BLaER1 (cell line): ENCODE measurements around the gene ST8SIA5.

Experiments
- H3K27ac ChIP-seq: shearing (Covaris generic); formaldehyde crosslinking; 2 replicates; pipeline ENCODE4 v1.8.1; 2022
- H3K27me3 ChIP-seq: shearing (Covaris generic); formaldehyde crosslinking; 2 replicates; pipeline ENCODE4 v1.8.1; 2022
- H3K36me3 ChIP-seq: shearing (Covaris generic); formaldehyde crosslinking; 2 replicates; pipeline ENCODE4 v1.8.1; 2022
- H3K4me1 ChIP-seq: shearing (Covaris generic); formaldehyde crosslinking; 2 replicates; pipeline ENCODE4 v1.8.1; 2022
- H3K4me2 ChIP-seq: shearing (Covaris generic); formaldehyde crosslinking; 2 replicates; pipeline ENCODE4 v1.8.1; 2022
- H3K4me3 ChIP-seq: shearing (Covaris generic); formaldehyde crosslinking; 2 replicates; pipeline ENCODE4 v1.8.1; 2022
- H3K9ac ChIP-seq: shearing (Covaris generic); formaldehyde crosslinking; 2 replicates; pipeline ENCODE4 v1.8.1; 2022
- H3K9me3 ChIP-seq: shearing (Covaris generic); formaldehyde crosslinking; 2 replicates; pipeline ENCODE4 v1.8.1; 2022
- H4K20me1 ChIP-seq: shearing (Covaris generic); formaldehyde crosslinking; 2 replicates; pipeline ENCODE4 v1.8.1; 2022
- Cebpa-rat ChIP-seq: shearing (Covaris generic); IDR thresholded peaks from 2 replicates; pipeline ENCODE4 v1.8.1; 2022

Gene ST8SIA5

DNA sequence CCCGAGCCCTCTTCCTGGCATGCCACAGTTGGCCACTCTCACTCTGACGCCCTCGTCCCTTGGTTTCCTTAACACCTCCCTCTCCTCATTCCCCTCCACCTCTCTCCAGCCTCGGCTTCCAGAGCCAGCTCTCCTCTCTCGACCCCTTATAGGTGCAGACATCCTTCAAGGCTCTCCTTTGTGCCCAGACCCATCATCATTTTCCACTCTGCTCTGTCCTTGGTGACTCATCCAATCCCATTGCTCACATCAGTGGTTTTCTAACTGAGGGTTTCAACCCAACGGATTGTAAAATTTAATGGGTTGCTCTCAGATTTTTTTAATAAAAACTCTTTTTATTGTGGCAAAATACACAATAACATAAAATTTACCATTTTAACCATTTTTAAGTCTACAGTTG lies 6.2 kb downstream of the ST8SIA5 start:
- Histone ChIP-seq H3K9me3 (0 out of 2 replicates have a peak, but pooled peaks cover 3% of the 10 kb centered on the region), H3K27ac (no peak overlapping the region), H3K4me1 (peaks cover 22% of the 10 kb centered on the region), H4K20me1 (no peaks in the 10 kb centered on the region), H3K27me3 (no peaks in the 10 kb centered on the region), H3K4me3 (no peak overlapping the region), H3K4me2 (no peak overlapping the region), H3K36me3 (0 out of 2 replicates have a peak, but pooled peaks cover 3% of the 10 kb centered on the region), H3K9ac (no peak overlapping the region)
- TF ChIP-seq Cebpa-rat, result no peak

DNA sequence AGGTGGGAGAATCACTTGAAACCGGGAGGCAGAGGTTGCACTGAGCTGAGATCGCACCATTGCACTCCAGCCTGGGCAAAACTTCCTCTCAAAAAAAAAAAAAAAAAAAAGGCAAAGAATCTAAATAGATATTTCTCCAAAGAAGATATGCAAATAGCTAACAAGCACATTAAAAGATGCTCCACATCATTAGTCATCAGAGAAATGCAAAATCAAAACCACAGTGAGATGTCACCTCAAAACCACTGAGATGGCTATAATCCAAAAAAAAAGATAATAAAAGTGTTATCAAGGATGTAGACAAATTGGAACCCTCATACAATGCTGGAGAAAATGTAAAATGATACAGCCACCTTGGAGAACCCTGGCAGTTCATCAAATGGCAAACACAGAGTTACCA lies 8.4 kb downstream of the ST8SIA5 start:
- Histone ChIP-seq H3K9me3 (0 out of 2 replicates have a peak, but pooled peaks cover 9% of the 10 kb centered on the region), H3K4me3 (no peak overlapping the region), H3K36me3 (0 out of 2 replicates have a peak, but pooled peaks cover 3% of the 10 kb centered on the region), H3K9ac (no peak overlapping the region), H3K27me3 (no peaks in the 10 kb centered on the region), H3K27ac (no peak overlapping the region), H3K4me1 (peaks cover under 1% of the 10 kb centered on the region; the same call in 1 of the 2 replicates), H4K20me1 (no peaks in the 10 kb centered on the region), H3K4me2 (no peak overlapping the region)
- TF ChIP-seq Cebpa-rat, result no peak

DNA sequence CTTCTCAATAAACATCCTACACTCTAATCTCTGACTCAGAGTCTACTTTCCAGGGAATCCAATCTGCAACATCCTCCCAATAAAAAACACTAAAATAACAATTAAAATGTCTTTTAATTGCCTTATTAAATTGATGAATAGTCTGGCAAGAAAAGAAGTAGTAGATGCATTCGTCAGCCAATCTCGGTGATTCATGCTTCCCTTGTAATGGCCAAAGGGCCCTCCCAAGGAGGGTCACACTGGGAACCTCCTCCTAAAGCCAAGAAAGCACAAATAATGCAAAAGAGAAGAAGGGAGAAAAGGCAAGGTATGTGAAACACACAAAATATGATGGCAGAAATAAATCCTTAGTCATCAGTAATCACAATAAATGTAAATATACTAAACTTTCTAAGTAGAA lies 16.8 kb downstream of the ST8SIA5 start:
- H3K36me3 ChIP-seq, result no peaks in the 10 kb centered on the region
- H3K9ac ChIP-seq, result no peak overlapping the region
- no peak overlapping the region for H3K4me2 ChIP-seq
- H4K20me1 ChIP-seq, result no peaks in the 10 kb centered on the region
- no peak for TF ChIP-seq Cebpa-rat
- H3K27me3 ChIP-seq, result no peaks in the 10 kb centered on the region
- H3K4me1 ChIP-seq, result peaks cover 19% of the 10 kb centered on the region; the same call in 1 of the 2 replicates
- H3K9me3 ChIP-seq, result peaks cover 32% of the 10 kb centered on the region
- H3K27ac ChIP-seq, result no peak overlapping the region
- no peak overlapping the region for H3K4me3 ChIP-seq

DNA sequence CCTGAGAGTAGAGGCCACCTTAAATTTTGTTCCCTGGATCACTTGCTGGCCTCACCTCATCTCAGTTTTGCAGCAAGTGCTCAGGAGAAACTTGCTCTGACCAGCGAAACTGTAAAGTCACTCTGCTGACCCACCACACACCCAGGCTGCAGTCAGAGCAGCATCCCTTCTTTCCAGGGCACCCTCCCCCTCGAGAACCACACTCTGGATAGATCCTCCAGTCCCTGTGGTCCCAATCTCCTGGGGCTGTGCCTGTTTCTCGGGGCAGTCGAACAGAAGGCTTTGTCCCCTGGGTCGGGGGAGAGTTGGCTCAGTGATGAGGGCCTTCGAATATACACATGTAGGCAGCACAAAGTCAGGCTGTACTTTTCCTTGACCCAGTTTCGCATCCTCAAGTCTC lies 18.4 kb downstream of the ST8SIA5 start:
- H3K27ac ChIP-seq, result no peak overlapping the region
- no peak overlapping the region; the same call in 1 of the 2 replicates for H3K4me2 ChIP-seq

DNA sequence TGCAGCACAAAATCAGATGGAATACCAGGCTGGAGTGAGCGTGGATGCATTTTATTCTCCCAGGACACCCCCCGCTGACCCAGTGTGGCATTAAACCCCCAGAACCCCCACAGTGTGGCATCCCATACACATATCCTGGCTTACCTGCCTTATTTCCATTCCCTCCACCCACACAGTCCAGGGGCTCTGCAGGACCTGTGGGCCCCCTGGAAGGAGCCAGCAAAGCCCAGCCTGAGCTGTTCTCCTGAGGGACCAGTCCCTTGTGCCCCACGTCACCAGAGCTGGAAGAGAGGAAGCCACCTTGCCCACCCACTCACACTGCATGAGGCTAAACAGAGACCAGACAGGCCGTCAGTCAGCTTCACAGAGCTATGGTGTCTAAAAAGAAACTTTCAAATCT lies 20.1 kb downstream of the ST8SIA5 start:
- peaks cover 19% of the 10 kb centered on the region for H3K9me3 ChIP-seq
- no peak overlapping the region for H3K4me2 ChIP-seq
- no peak overlapping the region for H3K27ac ChIP-seq
- H3K4me3 ChIP-seq, result no peak overlapping the region
- H4K20me1 ChIP-seq, result no peaks in the 10 kb centered on the region
- no peak overlapping the region for H3K9ac ChIP-seq
- H3K4me1 ChIP-seq, result peaks cover 19% of the 10 kb centered on the region; the same call in 1 of the 2 replicates
- TF ChIP-seq Cebpa-rat, result no peak
- no peaks in the 10 kb centered on the region for H3K36me3 ChIP-seq
- H3K27me3 ChIP-seq, result no peaks in the 10 kb centered on the region

More for the DNA sequence above, 18.4 kb downstream of the ST8SIA5 start:
- Histone ChIP-seq H4K20me1 (no peaks in the 10 kb centered on the region), H3K9ac (no peak overlapping the region), H3K36me3 (no peaks in the 10 kb centered on the region), H3K27me3 (no peaks in the 10 kb centered on the region), H3K4me1 (peaks cover 19% of the 10 kb centered on the region; the same call in 1 of the 2 replicates), H3K9me3 (peaks cover 26% of the 10 kb centered on the region), H3K4me3 (no peak overlapping the region)
- TF ChIP-seq Cebpa-rat, result no peak

DNA sequence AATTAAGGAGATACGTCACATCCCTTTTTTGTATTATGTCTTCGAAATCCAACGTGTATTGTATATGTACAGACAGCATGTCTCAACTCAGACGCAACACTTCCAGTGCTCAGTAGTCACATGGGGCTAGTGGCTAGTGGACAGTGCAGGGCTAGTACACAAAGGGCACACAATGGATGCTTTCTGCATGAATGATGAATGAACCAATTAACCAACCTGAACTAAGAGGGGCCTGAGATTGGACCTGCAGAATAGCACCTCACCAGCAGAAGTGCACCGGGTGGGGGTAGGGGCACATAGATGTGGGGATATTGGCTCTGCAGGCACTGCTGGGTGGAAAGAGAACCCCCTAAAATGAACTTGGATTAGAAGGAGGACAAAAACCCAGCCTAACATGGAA lies 20.7 kb downstream of the ST8SIA5 start:
- Histone ChIP-seq H3K4me2 (no peak overlapping the region), H3K9ac (no peak overlapping the region), H3K4me3 (no peak overlapping the region), H3K4me1 (peaks cover 19% of the 10 kb centered on the region; the same call in 1 of the 2 replicates), H3K9me3 (peaks cover 23% of the 10 kb centered on the region), H4K20me1 (no peaks in the 10 kb centered on the region), H3K27ac (no peak overlapping the region), H3K36me3 (0 out of 2 replicates have a peak, but pooled peaks cover 5% of the 10 kb centered on the region), H3K27me3 (no peaks in the 10 kb centered on the region)
- no peak for TF ChIP-seq Cebpa-rat

DNA sequence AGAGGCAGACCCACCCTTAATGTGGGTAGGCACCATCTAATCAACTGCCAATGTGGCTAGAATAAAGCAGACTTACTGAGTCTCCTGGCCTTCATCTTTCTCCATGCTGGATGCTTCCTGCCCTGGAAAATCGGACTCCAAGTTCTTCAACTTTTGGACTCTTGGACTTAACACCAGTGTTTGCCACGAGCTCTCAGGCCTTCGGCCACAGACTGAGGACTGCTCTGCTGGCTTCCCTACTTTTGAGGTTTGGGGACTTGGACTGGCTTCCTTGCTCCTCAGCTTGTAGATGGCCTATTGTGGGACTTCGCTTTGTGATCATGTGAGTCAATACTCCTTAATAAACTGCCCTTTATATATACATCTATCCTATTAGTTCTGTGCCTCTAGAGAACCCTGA lies 21.9 kb downstream of the ST8SIA5 start:
- no peaks in the 10 kb centered on the region for H3K27me3 ChIP-seq
- H3K27ac ChIP-seq, result no peak overlapping the region
- TF ChIP-seq Cebpa-rat, result no peak
- H3K4me1 ChIP-seq, result peaks cover 19% of the 10 kb centered on the region; the same call in 1 of the 2 replicates
- peaks cover 14% of the 10 kb centered on the region for H3K36me3 ChIP-seq
- H3K9me3 ChIP-seq, result peaks cover 30% of the 10 kb centered on the region
- no peak overlapping the region for H3K4me3 ChIP-seq
- H3K9ac ChIP-seq, result no peak overlapping the region
- H3K4me2 ChIP-seq, result no peak overlapping the region
- H4K20me1 ChIP-seq, result no peaks in the 10 kb centered on the region

DNA sequence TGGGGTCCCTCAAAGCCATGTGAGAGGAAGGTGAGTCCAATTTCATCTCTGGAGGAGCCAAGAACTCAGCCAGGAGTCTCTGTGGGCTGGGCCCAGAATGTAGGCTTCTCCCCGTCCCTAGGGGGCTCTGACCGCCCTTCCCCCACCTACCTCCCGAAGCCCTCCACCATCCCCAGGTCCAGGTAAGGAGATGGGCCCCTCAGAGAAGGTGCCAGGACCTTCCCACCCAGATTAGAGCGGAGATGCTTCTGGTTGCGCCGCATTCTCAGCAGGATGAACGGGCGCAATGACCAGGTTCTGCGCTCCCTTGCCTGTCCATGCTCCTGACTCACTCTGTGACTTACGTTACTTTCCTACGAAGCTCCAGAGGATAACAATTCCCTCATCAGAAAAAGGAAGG lies 23.0 kb downstream of the ST8SIA5 start:
- H3K36me3 ChIP-seq, result peaks cover 21% of the 10 kb centered on the region
- TF ChIP-seq Cebpa-rat, result no peak
- H3K4me1 ChIP-seq, result peaks cover 12% of the 10 kb centered on the region; the same call in 1 of the 2 replicates
- no peak overlapping the region for H3K27ac ChIP-seq
- H3K9me3 ChIP-seq, result peaks cover 36% of the 10 kb centered on the region
- H3K27me3 ChIP-seq, result no peaks in the 10 kb centered on the region
- no peak overlapping the region for H3K4me2 ChIP-seq
- no peak overlapping the region for H3K9ac ChIP-seq
- no peak overlapping the region for H3K4me3 ChIP-seq
- H4K20me1 ChIP-seq, result no peaks in the 10 kb centered on the region

DNA sequence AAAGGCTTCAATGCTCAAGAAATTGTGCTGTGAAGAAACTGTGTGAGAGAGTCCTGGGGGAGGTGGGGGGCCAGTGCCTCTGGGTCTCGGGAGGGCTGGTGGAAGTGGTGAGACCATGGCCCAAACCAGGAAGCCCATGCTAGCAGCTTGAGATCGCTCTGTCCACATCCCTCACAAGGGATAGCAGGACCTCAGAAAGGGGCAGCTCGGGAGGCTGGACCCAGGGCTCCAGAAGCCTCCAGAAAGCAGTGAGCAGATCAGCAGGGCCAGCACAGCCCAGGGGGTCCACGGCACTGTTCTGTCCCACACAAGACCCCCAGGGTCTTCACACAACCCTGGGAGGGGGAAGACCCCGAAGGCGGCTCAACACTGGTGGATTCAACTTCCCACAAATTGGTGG lies 24.1 kb downstream of the ST8SIA5 start:
- H3K27me3 ChIP-seq, result no peaks in the 10 kb centered on the region
- H4K20me1 ChIP-seq, result no peaks in the 10 kb centered on the region
- TF ChIP-seq Cebpa-rat, result no peak
- peaks cover 40% of the 10 kb centered on the region for H3K9me3 ChIP-seq
- H3K4me2 ChIP-seq, result no peak overlapping the region
- H3K27ac ChIP-seq, result no peak overlapping the region
- peaks cover 21% of the 10 kb centered on the region for H3K36me3 ChIP-seq
- H3K4me3 ChIP-seq, result no peak overlapping the region
- H3K9ac ChIP-seq, result no peak overlapping the region
- peaks cover 15% of the 10 kb centered on the region for H3K4me1 ChIP-seq

DNA sequence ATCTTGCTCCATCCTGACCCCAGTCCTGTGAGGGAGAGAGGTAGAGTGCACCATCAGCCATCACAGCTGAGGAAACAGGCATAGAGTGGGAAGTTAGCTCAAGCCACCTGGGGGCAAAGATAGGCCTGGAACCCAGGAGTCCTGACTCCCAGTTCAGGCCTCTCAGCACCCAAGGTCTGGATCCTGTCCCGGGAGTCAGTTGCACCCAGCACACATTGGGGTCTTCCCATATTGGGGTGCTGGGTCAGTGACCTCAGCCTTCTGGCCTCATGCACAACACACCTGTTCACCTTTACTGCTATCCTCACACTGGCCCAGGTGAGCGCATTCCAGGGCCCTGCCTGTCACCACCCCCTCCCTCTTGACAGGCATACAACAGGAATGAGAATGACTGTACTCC lies 24.7 kb downstream of the ST8SIA5 start:
- no peak overlapping the region for H3K4me2 ChIP-seq
- no peak overlapping the region for H3K9ac ChIP-seq
- no peak overlapping the region for H3K27ac ChIP-seq
- H4K20me1 ChIP-seq, result no peaks in the 10 kb centered on the region
- peaks cover 15% of the 10 kb centered on the region for H3K4me1 ChIP-seq
- H3K27me3 ChIP-seq, result no peaks in the 10 kb centered on the region
- no peak overlapping the region for H3K4me3 ChIP-seq
- peaks cover 21% of the 10 kb centered on the region for H3K36me3 ChIP-seq
- peaks cover 40% of the 10 kb centered on the region for H3K9me3 ChIP-seq
- TF ChIP-seq Cebpa-rat, result no peak

DNA sequence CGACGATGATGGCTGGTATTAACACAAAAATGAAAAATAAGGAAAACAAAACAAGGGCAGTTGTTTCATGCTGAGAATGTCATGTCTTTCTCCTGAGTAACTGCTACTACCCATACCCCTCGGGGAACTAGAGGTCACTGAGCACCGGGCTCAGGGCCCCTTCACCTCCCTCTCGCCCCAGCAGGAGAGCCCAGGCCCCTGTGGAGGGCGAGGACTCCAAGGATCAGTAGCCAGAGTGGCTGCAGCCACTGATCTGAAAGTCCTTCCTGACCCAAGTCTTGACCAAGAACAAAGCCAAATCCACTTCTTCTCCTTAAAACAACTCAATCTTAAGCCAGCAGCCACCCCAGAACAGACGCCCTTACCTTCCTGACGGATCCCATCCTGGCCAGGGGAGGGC lies 25.5 kb downstream of the ST8SIA5 start:
- H3K9ac ChIP-seq, result no peak overlapping the region
- H3K4me3 ChIP-seq, result no peak overlapping the region
- peaks cover 9% of the 10 kb centered on the region for H3K4me1 ChIP-seq
- H4K20me1 ChIP-seq, result no peaks in the 10 kb centered on the region
- H3K36me3 ChIP-seq, result peaks cover 21% of the 10 kb centered on the region
- no peaks in the 10 kb centered on the region for H3K27me3 ChIP-seq
- H3K27ac ChIP-seq, result no peak overlapping the region
- peaks cover 40% of the 10 kb centered on the region for H3K9me3 ChIP-seq
- no peak for TF ChIP-seq Cebpa-rat
- H3K4me2 ChIP-seq, result no peak overlapping the region
